Measurements from ENCODE around the gene FREM3. TPM values are rescaled to one million over a fixed set of nuclear protein-coding genes. Genes with fewer than 3 reads are reported as not detected.

Gene FREM3
- total RNA-seq, 1 donor from 2014 or later = not detected

DNA sequence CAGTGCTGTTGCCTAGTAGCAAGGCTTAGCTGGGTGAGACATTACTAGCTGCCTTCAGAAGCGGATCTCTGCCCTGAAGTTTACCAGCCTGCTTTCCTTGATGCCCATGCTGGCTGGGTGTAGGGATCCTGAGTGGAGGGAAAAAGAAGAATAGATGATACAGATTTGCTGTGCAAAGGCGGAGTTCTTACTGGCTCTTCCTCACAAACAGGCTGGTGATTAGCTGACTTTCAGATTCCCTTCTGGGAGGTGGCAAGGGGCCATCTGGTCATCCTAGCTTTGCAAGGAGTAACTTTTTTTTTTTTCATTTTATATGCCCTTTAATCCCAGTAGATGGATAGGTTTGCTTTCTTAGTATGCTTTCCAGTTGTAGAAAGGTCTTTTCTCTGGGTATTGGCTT lies 142.2 kb downstream of the FREM3 start:
- H3K36me3 Mint-ChIP-seq (ENCODE audit: low read depth) = peaks cover 13% of the 10 kb centered on the region
- no peaks in the 10 kb centered on the region for H3K4me1 Mint-ChIP-seq
- H3K4me3 Mint-ChIP-seq = no peak overlapping the region
- H3K27me3 Mint-ChIP-seq (ENCODE audit: low read depth) = no peaks in the 10 kb centered on the region
- no peak for DNase-seq (ENCODE audit: low read depth, low spot score)
- H3K9me3 Mint-ChIP-seq = peaks cover 9% of the 10 kb centered on the region
- no peak overlapping the region for H3K27ac Mint-ChIP-seq (ENCODE audit: unreplicated experiment)
- TF ChIP-seq, protein P1, sequence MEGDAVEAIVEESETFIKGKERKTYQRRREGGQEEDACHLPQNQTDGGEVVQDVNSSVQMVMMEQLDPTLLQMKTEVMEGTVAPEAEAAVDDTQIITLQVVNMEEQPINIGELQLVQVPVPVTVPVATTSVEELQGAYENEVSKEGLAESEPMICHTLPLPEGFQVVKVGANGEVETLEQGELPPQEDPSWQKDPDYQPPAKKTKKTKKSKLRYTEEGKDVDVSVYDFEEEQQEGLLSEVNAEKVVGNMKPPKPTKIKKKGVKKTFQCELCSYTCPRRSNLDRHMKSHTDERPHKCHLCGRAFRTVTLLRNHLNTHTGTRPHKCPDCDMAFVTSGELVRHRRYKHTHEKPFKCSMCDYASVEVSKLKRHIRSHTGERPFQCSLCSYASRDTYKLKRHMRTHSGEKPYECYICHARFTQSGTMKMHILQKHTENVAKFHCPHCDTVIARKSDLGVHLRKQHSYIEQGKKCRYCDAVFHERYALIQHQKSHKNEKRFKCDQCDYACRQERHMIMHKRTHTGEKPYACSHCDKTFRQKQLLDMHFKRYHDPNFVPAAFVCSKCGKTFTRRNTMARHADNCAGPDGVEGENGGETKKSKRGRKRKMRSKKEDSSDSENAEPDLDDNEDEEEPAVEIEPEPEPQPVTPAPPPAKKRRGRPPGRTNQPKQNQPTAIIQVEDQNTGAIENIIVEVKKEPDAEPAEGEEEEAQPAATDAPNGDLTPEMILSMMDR (conservative IDR thresholded peaks at IDR 0.05) = no peak

DNA sequence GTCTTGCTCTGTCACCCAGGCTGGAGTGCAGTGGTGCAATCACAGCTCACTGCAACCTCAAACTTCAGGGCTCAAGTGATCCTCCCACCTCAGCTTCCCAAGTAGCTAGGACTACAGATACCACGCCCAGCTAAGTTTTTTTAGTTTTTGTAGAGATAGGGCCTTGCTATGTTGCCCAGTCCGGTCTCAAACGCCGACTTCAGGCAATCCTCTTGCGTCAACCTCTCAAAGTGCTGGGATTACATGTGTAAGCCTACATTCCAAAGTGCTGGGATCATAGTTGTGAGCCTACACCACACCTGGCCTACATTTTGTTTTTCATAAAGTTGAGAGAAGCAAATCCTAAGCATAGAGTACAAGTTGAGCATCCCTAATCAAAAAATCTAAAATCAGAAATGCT lies 144.8 kb downstream of the FREM3 start:
- Mint-ChIP-seq H3K27ac (ENCODE audit: unreplicated experiment) (no peak overlapping the region), H3K9me3 (peaks cover 6% of the 10 kb centered on the region), H3K36me3 (ENCODE audit: low read depth) (peaks cover 22% of the 10 kb centered on the region), H3K4me1 (no peaks in the 10 kb centered on the region), H3K4me3 (no peak overlapping the region), H3K27me3 (ENCODE audit: low read depth) (no peaks in the 10 kb centered on the region)
- TF ChIP-seq, protein P1 (conservative IDR thresholded peaks at IDR 0.05) = no peak
- DNase-seq (ENCODE audit: low read depth, low spot score) = no peak

DNA sequence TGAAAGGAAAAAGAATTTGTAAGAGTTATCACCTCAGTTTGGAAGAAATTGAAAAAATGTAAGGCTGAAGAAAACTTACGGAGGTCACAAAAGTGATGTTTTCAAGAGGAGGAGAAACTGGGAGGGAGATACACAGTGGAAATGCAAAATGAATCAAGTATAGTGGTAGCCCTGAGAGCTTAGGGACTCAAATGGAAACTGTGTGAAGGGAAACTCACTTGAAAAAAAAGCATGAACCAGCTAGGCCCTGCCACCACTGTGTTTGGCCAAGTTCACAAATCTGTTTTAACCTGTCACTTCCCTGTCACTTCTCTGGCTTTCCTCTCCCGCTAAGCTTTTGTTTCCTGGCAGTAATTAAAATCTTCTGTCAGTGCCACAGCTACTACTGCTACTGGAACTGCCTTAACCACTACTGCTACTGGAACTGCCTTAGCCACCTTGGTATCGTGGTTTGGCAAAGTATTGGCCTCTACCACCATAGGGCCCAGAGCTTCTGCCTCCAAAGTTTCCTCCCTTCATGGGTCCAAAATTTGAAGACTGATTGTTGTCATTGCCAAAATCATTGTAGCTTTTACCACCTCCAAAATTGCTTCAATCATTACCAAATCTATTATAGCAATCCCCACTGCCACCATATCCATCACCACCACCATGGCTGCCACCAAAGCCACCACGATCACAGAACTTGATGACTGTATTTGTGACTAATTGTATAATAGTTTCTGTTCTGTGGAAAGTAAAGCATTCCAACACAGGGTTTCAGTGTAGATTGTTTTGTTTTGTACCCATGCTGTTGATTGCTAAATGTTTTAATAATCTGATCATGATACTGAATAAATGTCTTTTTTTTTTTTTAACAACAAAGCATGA lies 145.5 kb downstream of the FREM3 start:
- Mint-ChIP-seq H3K4me1 (no peaks in the 10 kb centered on the region), H3K9me3 (peaks cover 5% of the 10 kb centered on the region), H3K4me3 (no peak overlapping the region), H3K27ac (ENCODE audit: unreplicated experiment) (no peak overlapping the region), H3K27me3 (ENCODE audit: low read depth) (no peaks in the 10 kb centered on the region), H3K36me3 (ENCODE audit: low read depth) (peaks cover 24% of the 10 kb centered on the region)
- TF ChIP-seq, protein P1 (conservative IDR thresholded peaks at IDR 0.05) = no peak
- no peak for DNase-seq (ENCODE audit: low read depth, low spot score)

DNA sequence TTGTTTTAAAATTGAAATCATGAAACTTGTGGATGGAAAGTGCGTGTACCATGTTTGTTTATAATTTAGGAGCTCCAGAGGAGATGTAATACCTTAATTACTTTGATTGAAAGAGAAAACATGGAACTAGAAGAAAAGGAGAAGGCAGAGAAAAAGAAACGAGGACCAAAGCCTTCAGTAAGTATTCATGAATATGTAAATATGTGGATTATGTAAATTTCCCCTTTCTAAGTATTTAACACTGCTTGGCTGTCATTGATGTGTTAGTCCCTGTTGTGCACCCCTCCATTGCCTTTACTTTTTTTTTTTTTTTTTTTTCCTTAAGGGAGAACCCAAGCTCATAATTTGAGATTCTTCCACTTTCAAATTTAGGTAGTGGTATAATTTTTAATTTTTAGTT lies 150.5 kb downstream of the FREM3 start:
- TF ChIP-seq, protein P1 (conservative IDR thresholded peaks at IDR 0.05) = no peak
- H3K9me3 Mint-ChIP-seq = no peaks in the 10 kb centered on the region
- peaks cover 22% of the 10 kb centered on the region for H3K36me3 Mint-ChIP-seq (ENCODE audit: low read depth)
- H3K27me3 Mint-ChIP-seq (ENCODE audit: low read depth) = no peaks in the 10 kb centered on the region
- H3K4me1 Mint-ChIP-seq = no peaks in the 10 kb centered on the region
- H3K27ac Mint-ChIP-seq (ENCODE audit: unreplicated experiment) = no peak overlapping the region
- no peak for DNase-seq (ENCODE audit: low read depth, low spot score)
- no peak overlapping the region for H3K4me3 Mint-ChIP-seq

DNA sequence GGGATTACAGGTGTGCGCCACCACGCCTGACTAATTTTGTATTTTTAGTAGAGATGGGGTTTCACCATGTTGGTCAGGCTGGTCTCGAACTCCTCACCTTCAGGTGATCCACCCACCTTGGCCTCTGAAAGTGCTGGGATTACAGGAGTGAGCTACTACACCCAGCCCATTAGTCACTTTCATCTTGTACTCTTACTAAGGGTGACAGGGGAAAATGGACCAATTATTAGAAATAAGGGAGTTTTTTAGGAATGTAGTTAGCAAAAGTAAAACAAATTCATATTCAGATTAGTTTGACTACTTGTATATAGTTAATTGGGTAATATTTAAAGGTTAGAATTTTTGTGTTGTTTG lies 160.8 kb downstream of the FREM3 start:
- H3K27me3 Mint-ChIP-seq (ENCODE audit: low read depth) = no peaks in the 10 kb centered on the region
- H3K4me1 Mint-ChIP-seq = no peaks in the 10 kb centered on the region
- peaks cover 34% of the 10 kb centered on the region for H3K36me3 Mint-ChIP-seq (ENCODE audit: low read depth)
- DNase-seq (ENCODE audit: low read depth, low spot score) = no peak
- H3K27ac Mint-ChIP-seq (ENCODE audit: unreplicated experiment) = no peak overlapping the region
- H3K4me3 Mint-ChIP-seq = no peak overlapping the region
- no peaks in the 10 kb centered on the region for H3K9me3 Mint-ChIP-seq
- TF ChIP-seq, protein P1 (conservative IDR thresholded peaks at IDR 0.05) = no peak

All from neural crest cell (in vitro differentiated cells).